Stimulated activated CD4-positive, alpha-beta T cell treated with anti-CD3 and anti-CD28 coated beads, Interleukin-1b, Interleukin-23, amount 100 ng/mL, for 1 hour (primary cell): ENCODE results near the gene VWA8.

Source experiments
- DNase-seq, 2 donors: peaks; one replicate each; pipeline ENCODE4 v3.0.0-alpha.2; 2020; ENCODE audit warnings: low read depth in 2 of 2

VWA8 gene

GRCh38 chr13:41960637-41961465 is at the start of gene VWA8:
Gene VWA8, minus strand, starts transcription at chr13:41961109. Its CDS starts 94 bp downstream, at chr13:41961015.
- peak; percentile 55 to 72 for DNase-seq

GRCh38 chr13:42009057-42009456 is 48.1 kb upstream of the VWA8 start:
- no peak for DNase-seq

- no peak for DNase-seq
Observed at GRCh38 chr13:42007844-42008243, 46.9 kb upstream of the VWA8 start.

- DNase-seq, result no peak
Observed at GRCh38 chr13:42002066-42002465, 41.2 kb upstream of the VWA8 start.

DNA sequence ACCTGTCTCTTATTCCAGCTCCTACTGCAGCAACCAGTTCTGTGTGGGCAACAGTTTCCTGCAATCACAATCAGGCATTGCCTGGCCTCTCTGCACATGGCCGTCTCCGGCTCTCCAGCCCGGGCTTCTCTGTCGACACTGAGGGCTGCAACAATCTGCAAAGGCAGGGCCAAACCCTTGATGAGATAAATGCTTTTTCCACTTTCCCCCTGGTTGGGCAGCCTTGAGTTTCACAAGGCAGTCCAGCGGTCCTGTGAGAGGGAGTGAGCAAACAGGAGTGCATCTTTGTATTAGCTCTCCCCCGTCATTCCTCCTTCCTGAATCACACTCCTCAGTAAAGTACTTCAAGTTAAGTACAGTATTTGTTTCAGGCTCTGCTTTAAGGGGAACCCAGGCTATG is 40.7 kb upstream of the VWA8 start:
- no peak for DNase-seq

- no peak for DNase-seq
Observed at GRCh38 chr13:42000846-42001245, 39.9 kb upstream of the VWA8 start.

- no peak for DNase-seq
Observed at GRCh38 chr13:41997396-41997795, 36.5 kb upstream of the VWA8 start.

DNA sequence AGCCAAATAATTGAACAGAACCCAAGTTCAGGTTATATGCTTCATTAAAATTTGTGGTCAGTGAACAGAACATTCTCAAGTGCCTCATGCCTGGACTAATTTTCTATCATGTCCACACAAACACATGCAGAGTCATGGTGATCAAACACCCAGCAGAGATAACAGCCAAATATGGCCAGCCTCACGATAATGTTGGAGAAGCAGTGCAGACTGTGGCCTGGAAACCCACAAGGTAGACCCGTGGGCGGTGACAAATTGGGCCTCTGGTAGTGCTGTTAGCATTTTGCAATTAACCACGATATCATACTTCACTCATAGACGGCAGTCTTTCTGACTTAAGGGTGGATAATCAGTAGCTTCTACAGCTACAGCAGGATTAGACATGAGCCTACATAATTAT is 35.0 kb upstream of the VWA8 start:
- DNase-seq, result no peak

- no peak for DNase-seq
Observed at GRCh38 chr13:41995336-41995735, 34.4 kb upstream of the VWA8 start.

GRCh38 chr13:41994696-41995095 is 33.8 kb upstream of the VWA8 start:
- no peak for DNase-seq

DNA sequence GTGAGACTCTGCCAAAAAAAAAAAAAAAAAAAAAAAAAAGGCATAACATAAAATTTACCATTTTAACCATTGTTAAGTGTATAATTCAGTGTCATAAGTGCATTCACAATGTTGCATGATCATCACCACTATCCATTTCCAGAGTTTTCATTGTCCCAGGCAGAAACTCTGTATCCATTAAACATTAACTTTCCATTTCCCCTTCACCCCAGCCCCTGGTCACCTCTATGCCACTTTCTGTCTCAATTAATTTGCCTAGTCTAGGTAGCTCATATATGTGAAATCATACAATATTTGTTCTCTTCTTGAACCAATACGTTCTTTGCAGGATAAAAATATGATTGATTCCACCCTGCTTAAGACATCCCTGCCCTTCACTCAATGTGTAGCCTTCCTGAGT is 31.0 kb upstream of the VWA8 start:
- DNase-seq, result no peak

GRCh38 chr13:41988244-41988643 is 27.3 kb upstream of the VWA8 start:
- DNase-seq, result no peak

- DNase-seq, result no peak
Observed at GRCh38 chr13:41985788-41986508, 25.0 kb upstream of the VWA8 start.

DNA sequence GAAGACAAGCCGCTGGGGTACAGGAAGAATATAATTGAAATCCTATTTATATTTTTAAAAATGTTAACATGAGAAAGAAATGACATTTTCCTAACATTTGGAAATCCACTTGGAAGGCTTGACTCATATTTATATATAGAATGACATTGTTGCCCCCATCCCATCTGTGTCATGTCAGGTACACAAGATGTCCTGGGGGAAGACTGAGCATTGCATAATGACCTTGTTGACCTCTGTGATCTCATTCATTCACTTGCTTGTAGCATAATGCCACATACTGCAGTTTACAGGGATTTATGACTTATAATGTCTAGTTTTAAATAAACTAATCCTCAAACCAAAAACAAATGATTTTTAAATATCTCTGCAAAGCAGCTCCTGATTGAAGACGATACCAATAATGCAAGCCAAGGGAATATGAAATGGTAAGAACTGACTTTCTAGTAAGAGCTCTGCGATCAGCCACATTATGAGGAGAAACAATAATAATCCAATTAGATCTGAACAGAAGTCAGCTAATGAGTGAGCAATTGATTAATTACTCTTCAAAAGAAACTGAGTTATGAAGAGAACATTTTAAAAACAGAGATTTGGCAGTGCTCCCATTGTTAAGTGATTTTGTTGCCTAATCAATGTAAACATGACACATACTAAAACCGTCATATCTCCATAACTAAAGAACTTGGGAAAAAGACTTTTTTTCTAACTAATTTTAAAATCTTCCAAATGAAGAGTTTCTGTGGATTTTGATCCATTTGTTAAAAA is 21.2 kb upstream of the VWA8 start:
- DNase-seq, result no peak

DNA sequence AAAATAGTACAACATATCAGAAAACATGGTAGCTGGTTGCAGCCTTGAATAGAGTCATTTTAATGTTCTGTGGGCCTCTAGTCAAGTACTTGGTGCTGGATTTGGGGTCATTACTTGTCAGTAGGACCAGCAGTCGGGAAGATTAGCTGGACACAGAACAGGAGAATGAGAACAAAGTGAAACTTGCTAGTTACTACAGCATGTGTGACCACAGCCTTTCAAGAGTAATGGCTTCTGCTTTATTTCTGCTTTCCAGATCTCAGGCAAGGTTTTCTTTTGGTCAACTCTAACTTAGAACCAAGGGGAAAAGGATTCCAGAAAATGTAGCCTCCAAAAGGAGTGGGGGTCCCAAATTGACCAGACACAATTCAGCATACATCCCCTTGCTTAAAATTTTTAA is 17.1 kb upstream of the VWA8 start:
- DNase-seq, result no peak

DNA sequence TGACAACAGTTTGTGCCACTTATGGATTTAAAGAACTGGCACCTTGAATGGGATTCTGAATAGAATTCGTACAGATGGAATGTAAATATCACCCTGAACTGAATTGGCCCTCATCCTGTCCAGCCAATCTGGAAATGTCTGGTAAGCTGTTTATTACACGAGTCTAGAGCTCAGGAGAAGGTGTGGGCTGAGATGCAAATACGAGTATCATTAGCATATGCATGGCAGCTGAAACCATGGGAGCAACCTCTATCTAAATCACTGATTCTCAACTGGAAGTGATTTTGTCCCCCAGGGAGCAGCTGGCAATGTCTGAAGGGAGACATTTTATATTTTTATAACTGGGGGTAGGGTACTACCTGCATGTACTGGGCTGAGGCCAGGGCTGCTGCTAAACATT is 15.6 kb upstream of the VWA8 start:
- no peak for DNase-seq

GRCh38 chr13:41974262-41974900 is 13.5 kb upstream of the VWA8 start:
- DNase-seq, result no peak

DNA sequence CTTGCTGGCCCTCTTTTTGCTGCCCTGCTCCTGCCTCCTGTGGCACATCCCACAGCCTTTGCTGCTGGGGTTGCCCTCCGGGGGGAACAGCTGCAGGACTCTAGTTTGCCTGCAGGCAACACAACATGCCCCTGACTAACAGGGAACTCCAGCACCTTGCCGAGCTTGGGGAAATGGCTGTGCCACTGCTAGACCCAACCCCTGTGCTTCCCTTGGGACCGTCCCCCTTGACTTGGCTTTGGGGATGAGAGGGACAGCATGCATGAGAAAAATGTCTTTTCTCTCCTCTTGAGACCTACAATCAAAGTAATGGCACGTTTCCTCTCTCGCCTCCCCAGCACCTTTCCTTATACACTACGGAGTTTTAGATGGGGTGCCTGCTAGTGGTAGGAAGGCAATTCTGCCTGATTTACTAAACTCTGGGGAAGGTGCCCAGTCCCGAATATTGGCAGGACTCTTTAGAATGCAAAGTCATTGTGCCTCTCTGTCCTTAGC is 12.4 kb upstream of the VWA8 start:
- DNase-seq, result no peak

GRCh38 chr13:41971848-41972247 is 10.9 kb upstream of the VWA8 start:
- DNase-seq, result no peak

- DNase-seq, result no peak
Observed at GRCh38 chr13:41970918-41971317, 10.0 kb upstream of the VWA8 start.

GRCh38 chr13:41970022-41970421 is 9.1 kb upstream of the VWA8 start:
- no peak for DNase-seq

GRCh38 chr13:41969072-41969471 is 8.2 kb upstream of the VWA8 start:
- DNase-seq, result no peak
